Measurements from ENCODE around the gene ALPP.
"Not testable (repeated sequence)": the region's sequence is repeated elsewhere in the genome, so short reads cannot be mapped to it uniquely, and the experiment has no call there.

Gene ALPP

DNA sequence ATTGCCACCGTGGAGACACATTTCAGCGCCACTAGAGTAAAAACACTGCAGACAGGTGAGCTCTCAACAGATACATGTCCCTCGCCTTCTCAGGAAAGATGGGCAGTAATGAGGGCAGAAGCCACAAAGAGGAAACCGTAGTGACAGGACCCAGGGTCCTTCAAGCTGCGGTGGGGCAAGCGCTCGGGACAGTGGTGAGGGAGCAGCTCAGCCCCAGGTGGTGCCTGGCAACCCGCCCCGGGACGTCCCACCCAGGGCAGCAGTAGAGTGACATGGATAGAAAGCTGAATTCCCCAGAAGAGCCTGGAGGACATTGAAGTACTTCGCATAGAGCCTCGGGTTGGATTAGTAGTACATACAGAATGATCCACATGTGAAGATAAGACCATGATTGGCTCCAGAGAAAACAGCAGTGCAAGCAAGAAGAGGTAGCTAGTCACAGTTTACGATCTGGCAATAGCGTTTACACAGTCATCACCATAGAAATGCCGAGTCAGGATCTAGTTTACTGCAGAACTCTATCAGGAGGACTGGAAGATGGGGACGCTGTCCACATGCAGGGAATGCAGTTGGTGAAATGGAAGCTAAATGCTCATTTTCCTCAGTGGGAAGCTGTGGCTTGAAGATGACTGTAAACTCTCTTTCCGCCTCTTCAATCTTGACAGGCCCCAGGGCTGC lies 37.4 kb upstream of the ALPP start:
- no peak for DNase-seq (ENCODE audit: low spot score)

DNA sequence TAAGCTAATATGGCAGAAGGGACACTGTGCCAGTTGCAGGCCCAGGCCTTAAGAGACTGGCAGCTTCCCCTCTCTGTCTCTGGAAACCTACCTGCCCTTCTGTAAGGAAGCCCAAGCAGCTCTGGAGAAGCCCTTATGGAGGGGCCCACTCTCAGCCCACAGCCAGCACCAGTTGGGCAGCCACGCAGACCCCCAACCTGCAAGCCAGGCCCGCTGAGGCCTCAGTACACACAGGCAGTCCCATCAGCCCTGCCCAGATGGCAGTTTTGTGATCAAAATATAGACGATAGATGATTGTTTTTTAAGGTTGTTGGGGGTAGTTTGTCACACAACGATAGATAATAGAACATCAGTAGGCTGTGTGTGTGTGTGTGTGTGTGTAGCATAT lies 36.8 kb upstream of the ALPP start:
- DNase-seq (ENCODE audit: low spot score): no peak

DNA sequence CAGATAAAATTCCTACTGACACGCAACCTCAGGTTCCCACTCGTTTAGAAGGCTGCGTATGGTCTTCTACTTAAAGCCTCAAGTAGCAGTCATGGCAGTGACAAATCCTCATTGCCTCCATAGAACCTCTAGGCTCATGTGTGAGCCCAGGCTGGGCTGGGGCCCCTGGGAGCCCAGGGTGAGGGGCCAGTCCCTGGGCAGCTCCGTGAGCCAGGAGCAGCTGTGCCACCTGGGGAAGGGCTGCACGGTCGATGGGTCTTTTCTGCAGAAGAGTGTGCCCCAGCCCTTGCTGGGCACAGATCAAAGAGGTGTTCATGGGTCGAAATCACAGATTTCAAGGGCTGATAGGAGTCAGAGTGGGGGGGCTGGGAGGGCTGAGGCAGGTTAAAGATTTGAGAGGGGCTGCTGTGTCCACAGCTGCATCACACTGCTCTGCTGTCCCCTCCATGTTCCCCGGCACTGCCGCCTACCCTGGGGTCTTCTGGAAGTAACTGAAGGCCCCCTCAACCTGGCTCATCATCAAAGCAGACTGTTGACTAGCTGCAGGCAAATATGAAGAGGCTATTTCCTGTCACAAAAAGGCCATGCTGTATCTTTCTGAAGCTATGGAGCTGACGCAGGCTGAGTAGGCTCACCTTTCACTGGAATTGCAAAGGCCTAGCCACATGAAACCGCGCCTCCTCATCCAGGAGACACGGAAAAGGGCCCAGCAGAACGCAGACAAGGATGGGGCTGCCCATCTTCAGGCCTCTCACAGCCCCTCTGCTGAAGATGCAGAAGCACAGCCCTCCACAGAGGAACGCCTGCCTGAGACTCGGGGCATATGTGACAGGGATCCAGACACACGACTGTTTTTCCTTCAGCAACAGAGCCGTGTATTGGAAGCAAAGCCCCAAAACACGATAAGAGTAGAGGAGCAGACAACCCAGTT lies 35.7 kb upstream of the ALPP start:
- no peak for DNase-seq (ENCODE audit: low spot score)

DNA sequence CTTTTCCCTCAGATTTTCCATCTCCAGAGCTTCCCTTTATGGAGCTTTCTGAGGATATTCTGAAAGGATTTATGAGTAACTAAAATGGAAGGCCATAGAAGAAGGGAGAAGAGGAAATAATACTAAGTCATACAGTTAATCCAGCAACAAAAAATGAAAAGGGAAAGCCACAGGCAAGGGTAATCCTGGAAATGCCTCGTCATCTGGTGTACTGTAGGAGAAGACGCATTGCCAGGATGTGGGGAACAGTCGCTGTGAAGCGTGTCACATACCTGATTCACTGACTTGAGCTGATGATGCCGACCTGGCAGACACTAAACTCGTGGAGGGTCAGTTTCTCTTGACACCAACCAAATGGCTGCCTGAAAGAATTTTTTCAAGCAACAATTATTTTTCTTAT lies 34.7 kb upstream of the ALPP start:
- DNase-seq (ENCODE audit: low spot score): no peak

DNA sequence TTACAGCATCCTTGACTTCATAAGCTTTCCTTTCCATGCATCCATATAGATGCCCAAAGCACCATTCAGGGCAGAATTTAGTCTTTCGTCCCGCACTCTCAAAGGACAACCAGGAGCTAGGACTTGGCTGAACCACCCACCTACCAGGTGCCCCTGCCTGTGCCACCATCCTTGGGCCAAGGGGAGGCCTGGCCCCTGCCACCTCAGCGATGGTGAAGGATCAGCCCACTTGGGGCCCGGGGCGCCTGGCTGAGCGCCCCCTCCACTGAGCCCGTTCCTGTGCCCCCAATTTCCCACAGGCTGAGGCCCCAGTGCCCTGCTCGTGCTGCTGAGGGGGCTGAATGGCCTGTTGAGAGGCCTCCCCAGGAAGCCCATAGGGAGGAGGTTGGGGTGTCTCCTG lies 33.3 kb upstream of the ALPP start:
- DNase-seq (ENCODE audit: low spot score): no peak

DNA sequence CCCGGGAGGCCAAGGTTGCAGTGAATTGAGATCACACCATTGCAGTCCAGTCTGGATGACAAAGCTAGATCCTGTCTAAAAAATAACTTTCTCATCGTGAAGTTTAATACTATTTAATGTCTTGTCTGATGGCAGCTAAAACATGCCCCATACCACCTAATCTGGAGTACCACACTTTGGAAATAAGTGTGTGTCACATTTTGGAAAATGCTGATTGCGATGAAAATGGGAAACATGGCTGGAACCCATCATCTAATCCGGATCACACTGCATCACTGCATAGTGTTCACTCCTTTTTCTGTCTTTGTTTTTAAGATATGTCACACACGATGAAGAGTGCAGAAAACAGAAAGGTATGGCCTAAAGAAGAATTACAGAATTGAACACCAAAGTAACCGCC lies 31.2 kb upstream of the ALPP start:
- no peak for DNase-seq (ENCODE audit: low spot score)

DNA sequence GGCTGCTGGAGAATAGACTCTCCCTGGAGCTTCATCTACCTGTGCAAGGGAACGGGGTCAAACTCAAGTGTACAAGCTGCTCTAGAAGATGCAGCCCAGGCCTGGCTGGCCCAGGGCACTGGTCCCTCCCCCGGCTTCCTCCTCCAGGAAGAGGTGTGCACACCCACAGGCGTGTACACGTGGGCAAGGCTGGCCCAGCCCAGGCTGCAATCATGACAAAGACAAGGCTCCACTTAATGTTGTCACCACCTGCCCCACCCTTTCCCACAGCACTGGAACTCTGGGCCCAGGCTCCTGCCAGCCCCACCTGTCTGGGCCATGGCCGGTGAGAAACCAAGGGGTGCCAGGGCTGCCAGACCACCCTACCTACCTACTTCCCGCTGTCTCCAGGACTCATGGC lies 29.6 kb upstream of the ALPP start:
- no peak for DNase-seq (ENCODE audit: low spot score)

DNA sequence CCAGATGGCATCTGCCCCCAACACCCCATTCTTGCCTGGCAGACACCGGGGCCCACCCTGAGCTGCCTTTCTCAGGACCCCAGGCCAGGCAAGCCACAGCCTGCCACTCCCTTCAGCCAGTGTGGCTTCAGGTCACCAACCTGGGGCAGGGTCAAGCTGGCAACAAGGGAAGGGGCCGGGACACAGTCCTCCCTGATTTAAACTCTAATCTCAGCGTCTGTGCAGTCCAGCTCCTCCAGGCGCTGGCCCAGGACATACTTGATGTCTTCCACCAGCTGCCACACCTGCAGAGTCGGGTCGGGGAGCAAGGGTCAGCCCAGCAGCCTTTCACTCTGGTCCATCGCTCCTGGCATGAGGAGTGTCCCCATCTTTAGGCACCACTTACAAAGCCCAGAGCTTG lies 29.0 kb upstream of the ALPP start:
- no peak for DNase-seq (ENCODE audit: low spot score)

DNA sequence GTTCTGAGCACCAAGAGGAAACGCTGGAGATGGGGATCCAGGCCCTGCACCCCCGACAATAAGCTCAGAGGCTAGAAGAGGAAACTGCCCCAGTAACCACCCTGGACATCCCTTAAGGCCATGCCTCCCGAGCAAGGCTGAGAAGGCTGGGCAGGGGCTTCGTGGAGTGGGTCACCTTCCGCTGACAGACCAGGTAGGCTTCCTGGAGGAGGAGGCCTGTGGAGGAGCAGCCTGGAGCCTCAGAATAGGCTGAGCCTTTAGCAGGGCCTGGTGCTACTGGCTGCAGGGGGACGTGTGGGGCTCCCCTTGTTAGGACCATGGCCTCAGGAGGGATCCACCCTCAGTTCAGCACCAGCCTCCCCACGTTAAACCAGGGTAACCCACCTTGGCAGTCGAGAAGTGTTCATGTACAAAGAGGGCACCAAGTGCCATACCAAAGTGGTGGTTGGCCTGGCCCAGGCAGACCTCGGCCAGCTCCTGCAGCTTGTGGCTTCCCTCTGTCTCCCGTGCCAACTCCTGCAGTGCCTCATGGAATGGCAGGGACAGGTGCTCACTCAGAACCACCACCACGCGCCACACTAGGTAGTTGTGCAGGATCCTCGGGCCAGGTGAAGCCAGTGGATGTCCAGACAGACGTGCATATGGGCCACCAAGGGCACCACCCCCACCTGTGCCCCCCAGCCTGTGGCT lies 28.5 kb upstream of the ALPP start:
- DNase-seq (ENCODE audit: low spot score): no peak

DNA sequence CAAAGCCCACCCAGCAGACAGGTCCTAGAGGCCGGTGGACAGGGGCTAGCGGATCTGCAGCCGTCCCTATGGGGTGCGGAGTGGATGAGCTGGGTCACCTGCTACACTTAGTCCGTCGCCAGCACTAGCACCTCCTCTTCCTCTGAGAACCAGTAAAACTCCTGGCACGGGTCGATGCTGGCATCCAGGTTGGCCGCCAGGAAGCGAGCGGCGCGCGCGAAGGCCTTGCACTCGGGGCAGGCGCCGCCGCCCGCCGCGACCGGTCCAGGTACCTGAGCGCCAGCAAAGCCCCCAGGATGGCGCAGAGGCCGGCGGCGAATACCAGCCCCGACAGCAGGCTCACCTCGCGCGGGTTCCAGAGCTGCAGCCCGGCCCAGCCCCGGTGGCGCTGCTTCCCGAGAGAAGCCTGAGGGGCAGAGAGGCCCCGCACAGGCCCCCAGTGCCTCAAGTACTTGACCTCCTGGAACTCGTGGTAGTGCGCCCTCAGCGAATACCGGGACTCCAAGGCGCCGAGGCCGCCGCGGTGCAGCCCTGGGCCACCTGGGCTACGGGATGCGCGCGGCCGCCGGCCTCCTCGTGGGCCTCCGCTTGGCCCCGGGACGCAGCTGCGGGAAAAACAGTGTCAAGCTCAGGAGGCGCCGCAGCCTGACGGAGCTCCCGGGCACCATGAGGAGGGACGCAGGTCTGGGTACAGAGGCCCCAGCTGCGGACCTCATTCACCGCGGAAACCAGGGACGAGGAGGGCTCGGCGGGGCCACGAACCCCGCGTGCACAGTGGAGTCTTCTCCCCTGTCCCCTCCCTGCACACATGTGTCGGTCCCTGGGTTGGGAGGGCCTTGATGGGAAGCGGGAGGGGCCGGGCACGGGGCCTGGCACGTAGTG lies 27.5 kb upstream of the ALPP start:
- DNase-seq (ENCODE audit: low spot score): no peak

DNA sequence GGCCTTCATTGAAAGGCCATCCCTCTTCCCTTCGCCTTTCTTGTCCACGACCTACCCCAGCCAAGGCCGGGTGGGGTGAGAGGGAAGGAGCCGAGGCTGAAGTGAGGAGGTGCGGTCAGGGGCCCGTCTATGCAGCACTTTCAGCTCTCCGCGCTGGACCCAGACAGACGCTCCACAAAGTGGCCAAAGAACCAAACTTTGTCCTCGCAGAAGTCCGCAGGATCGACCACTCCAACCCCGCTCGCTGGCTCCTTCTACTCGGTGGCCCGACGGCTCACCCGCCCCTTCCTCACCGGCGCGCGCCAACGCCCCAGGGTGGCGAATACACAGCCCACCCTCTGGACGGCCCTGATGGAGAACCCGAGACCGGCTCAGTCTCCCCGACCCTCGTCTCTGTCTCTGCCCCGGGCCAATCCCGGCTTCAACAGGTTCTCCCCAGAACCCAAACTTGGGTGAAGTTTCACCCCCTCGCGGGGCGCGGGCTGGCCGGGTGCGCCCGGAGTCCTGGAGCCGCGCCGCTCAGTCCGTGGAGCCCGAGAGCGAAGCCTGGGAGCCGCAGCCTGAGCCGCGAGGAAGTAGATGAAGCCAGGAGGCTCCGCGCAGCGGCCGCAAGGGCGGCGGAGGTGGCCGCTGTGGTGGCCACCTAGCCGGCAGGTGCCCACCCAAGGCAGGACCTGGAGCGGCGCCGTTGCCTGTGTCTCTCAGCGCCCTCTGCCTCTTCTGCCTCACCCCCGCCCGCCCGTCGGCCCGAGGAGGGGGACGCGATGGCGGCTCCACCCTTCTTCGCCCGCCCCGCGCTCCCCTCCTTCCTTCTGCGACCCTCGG lies 26.7 kb upstream of the ALPP start:
- no peak for DNase-seq (ENCODE audit: low spot score)

DNA sequence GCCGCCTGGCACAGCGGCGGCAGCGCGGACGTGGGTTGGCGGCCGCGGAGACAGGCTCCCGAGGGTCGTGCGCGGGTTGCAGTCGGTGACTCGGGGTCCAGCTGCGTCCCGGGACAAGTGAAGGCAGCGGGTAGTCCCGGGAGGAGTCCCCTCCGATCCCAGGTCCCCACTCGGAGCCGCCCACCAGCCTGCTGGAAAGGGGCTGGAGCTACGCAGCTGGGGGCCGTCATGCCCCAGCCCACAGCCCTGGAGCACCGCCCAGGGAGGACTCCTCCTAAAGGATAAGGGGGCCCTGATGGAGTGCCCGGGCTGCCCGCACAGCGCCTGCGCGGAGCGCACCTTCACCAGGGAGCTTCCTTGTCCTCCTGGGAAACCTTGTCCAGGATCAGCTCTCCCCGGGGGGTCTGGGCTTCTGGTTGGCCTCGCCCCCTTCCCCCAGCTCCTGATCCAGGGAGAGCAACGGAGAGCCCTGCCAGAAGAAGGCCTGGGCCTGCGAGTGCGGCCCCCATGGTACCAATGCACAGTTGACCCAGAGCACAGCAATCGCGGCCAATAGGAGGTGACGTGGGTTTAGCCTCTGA lies 25.9 kb upstream of the ALPP start:
- DNase-seq (ENCODE audit: low spot score): no peak

DNA sequence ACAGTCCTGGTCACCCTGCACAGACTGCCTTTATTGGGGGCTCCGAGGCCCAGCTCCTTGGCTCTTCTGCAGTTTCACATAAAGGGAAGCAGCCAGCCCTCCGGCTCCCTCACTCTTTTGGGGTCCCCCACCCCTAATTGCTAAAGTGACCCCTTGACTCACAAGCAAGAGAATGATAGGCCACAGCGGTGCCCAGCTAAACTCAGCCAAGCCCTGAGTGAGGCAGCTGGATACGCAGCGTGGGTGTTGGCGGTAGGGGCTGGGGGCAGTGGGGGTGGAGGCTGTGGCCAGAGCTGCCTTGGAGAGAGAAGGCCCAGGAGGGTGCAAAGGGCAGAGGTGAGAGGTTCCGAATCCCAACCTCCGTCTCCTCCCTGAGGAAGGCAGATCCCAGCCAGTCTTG lies 25.5 kb upstream of the ALPP start:
- no peak for DNase-seq (ENCODE audit: low spot score)

DNA sequence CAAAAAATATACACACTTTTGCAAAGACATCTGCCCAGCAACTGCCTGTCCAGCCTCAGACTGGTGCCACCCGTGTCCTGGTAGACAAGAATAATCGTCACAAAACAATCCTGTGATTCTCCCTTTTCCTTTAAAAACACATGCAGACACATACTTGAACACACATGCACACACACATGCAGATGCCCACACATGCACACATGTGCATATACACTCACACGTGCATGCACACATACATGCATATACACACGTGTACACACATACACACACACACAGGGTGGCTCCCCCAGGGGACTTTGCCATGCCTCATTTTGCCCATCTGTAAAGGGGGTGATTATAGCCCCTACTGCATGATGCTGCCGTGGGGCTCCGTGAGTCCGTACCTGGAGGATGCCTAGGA lies 24.9 kb upstream of the ALPP start:
- no peak for DNase-seq (ENCODE audit: low spot score)

DNA sequence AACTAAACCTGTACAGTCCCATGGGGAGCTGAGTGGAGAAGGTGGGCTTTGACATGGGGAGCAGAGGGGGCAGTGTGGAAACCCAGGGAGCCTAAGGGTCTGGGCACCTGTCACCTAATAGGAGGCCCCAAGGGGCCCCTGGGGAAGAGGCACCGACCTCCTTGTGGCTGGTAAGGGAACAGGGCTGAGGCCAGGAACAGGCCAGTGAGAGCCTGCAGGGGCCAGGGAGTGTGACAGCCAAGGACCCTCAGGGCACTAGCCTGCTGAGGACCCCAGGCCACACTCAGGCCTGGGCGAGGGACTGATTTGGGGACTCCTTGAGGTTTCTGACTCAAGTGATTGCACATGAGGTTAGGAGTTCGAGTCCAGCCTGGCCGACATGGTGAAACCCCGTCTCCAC lies 24.5 kb upstream of the ALPP start:
- DNase-seq (ENCODE audit: low spot score): no peak

DNA sequence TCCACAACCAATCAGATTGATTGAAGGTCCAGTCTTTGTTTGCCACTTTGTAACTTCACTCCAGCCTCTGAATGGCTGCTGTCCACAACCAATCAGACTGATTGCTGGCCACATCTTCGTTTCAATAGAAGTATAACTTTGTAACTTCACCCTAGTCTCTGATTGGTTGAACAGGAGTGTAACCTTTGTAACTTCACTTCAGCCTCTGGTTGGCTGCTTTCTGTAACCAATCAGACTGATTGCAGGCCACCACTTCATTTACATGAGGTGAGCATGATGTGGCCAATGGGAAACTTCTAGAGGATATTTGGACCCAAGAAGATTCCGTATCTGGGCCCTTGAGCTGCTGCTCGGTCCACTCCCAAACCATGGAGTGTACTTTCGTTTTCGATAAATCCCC lies 16.9 kb upstream of the ALPP start:
- no peak for DNase-seq (ENCODE audit: low spot score)

DNA sequence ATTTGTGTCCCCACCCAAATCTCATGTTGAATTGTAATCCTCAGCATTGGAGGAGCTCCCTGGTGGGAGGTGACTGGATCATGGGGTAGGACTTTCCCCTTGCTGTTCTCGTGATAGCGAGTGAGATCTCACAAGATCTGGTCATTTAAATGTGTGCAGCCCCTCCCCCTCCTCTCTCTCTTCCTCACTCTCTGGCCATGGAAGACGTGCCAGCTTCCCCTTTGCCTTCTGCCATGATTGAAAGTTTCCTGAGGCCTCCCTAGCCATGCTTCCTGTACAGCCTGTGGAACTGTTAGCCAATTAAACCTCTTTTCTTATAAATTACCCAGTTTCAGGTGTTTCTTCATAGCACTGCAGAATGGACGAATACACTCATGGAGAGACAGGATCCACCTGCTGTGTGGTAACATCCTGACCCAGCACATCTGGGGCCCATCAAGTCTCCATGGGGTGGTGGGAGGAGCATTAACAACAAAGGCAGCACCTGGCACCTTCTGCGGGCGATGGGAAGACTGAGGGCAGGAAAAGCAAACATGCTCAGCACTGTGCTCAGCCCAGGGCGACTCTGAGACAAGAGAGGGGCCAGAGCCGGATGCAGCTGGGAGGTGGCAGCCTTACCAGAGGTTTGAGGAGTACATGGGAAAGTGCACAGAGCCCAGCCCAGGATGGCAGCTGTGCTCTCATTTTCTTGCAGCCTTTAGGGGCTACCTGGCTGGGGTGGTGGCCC lies 16.2 kb upstream of the ALPP start:
- DNase-seq (ENCODE audit: low spot score): no peak

DNA sequence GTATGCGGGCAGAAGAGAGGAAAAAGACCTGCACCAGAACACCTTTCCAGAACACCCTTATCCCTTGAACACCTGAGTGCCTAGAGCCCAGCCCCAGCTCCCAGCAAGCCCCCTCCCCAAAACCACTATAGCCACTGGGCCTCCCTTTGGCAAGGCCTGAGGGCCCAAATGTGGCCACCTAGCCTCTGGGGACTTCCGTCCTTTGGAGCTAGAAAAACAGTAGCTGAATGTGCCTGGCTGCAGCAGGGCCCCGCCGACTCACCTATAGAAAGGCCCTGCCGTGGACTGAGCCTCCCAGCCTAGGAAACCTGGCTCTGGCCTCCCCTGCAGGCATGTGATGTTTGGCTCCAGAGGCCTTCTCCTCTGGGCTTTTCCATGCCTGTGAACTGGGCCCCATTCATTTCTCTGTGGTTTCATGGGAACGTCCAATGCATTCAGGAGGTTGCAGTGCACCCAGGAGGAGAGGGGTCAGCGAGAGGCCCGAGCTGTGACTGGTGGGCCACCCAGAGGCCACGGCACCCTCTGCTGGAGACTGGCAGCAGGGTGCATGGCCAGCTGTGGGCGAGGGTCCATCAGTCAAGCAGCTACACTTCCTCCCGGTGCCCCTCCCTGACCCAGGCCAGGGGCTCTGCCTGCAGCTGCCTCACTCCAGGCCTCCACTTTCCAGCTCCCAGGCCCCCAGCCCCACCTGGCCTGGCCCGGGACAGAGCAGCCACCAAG lies 15.3 kb upstream of the ALPP start:
- DNase-seq (ENCODE audit: low spot score): not testable (repeated sequence)

All from Ammon's horn (tissue), 1 donor.